Ovary (tissue), 9 donors: ENCODE results near the gene PSMD5. TPM values are rescaled to one million over a fixed set of nuclear protein-coding genes. Genes with fewer than 3 reads are reported as not detected.

Experiments used
- DNase-seq, 5 donors: peaks; one replicate each; pipeline ENCODE4 v3.0.0-alpha.2; 2019 to 2020
- H3K27ac ChIP-seq, 2 donors: fragments of 200-600 bp; one replicate each; pipeline versions ENCODE4 v1.5.1 to v1.8.0; 2019 to 2022
- H3K27me3 ChIP-seq: fragments of 200-600 bp; one replicate; pipeline ENCODE4 v1.8.0; 2022
- H3K36me3 ChIP-seq: fragments of 200-600 bp; sonication (generic); one replicate; pipeline ENCODE4 v1.5.1; 2019
- H3K4me1 ChIP-seq: one replicate; pipeline ENCODE4 v1.8.1; 2013; ENCODE audit warnings: mild to moderate bottlenecking, moderate library complexity; ENCODE audit not compliant: insufficient read depth
- H3K4me3 ChIP-seq: fragments of 200-600 bp; sonication (generic); one replicate; pipeline ENCODE4 v1.5.1; 2017
- H3K9me3 ChIP-seq, 2 donors: fragments of 200-600 bp in 1 of 2; sonication (generic) in 1 of 2; one replicate each; pipeline versions ENCODE4 v1.5.1 to v1.8.1; 2013 to 2019; ENCODE audit warnings: mild to moderate bottlenecking in 1 of 2, moderate library complexity in 1 of 2
- EP300 ChIP-seq: sonication (generic); formaldehyde crosslinking; IDR thresholded peaks from one replicate; pipeline ENCODE4 v1.6.1; 2017; ENCODE audit warnings: antibody characterized with exemption
- POLR2A ChIP-seq: fragments of 450-650 bp; IDR thresholded peaks from one replicate; pipeline ENCODE4 v1.6.1; 2017; ENCODE audit warnings: antibody characterized with exemption, mild to moderate bottlenecking, moderate library complexity
- WGBS, 3 donors: extraction: QIAGEN DNeasy Blood & Tissue Kit in 1 of 3; methylation state at CpG; one replicate each; pipeline versions ENCODE4 v1.1.5 to v1.1.7; 2013 to 2017; 5-methylcytosine and 5-hydroxymethylcytosine counted together
- intact Hi-C, 4 donors: fragments of 100-400 bp; cut with DNase I; formaldehyde crosslinking; loops; one replicate each; pipeline versions ENCODE4 v1.11.0 to v1.15.1; 2022 to 2023
- polyA plus RNA-seq, 2 donors: library from polyadenylated mRNA; stranded (reverse); fragments of 200-250 nt in 1 of 2; fragments of 350-450 nt in 1 of 2; fragmentation: Illumina TruSeq in 1 of 2; extraction: RNeasy Lipid Tissue Mini Kit (QIAGEN cat#74804) in 1 of 2; gene quantifications; one replicate each; pipeline ENCODE4 v1.2.3, GENCODE V29; 2013 to 2014
- total RNA-seq, 7 donors: library from RNA; depleted of rRNA in 2 of 7; stranded (reverse); fragments of >200 nt in 2 of 7; fragmentation: NEBNext Ultra II Directional in 3 of 7; extraction: Animal tissue kit (Norgen Biotek cat#: 25700) in 3 of 7; gene quantifications; one replicate each; pipeline versions ENCODE4 v1.1.0 to v1.2.4, GENCODE V29; 2016 to 2023
- TF ChIP-seq, protein P1 (sequence below), 3 donors: fragments of 450-650 bp in 2 of 3; fragments of 200-600 bp in 1 of 3; IDR thresholded peaks; one replicate each; pipeline versions ENCODE4 v1.5.1 to v1.8.0; 2016 to 2022; ENCODE audit warnings: antibody characterized with exemption in 3 of 3, mild to moderate bottlenecking in 1 of 3
- donor health status: DM: no; HTN: no; CAD: no; lungs with moderate emphysema.
- donor health status: DM: no; HTN: no; CAD: no.
- donor health status: Bipolar disorder and iron deficiency.
- donor health status: DM: yes; HTN: yes; CAD: no.
- donor health status: DM: no; HTN: no; CAD: no.
- donor health status: DM: yes; HTN: yes; CAD: no.

The PSMD5 gene
- total and polyA plus RNA-seq, 9 donors: 13.4 to 49.2 (median 36.9) TPM

DNA sequence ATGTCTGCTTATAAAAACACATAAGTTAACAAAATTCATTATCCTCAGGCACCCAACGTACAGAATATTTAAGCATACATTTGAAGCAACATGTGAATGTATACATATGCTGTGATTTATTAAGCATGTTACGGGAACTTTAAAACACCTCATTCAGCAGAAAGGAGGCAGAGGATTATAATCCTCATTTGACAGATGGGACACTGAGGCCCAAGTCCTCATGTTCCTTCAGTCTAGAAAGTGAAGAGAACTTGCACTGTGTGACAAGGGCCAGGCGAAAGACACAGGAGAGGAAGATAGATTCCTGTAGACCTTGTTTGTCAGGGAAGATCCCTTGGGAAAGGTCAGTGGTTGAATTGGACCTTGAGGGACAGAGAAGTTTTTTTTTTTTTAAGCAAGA is 7.6 kb upstream of the PSMD5 start:
- DNase-seq: no peak
- no peaks in the 10 kb centered on the region for H3K4me1 ChIP-seq
- no peaks in the 10 kb centered on the region for H3K27me3 ChIP-seq
- 78 to 98% (median 93%) methylated on average over 3 of the region's 3 CpGs for WGBS, 3 donors
- H3K4me3 ChIP-seq: no peak overlapping the region
- H3K36me3 ChIP-seq: no peaks in the 10 kb centered on the region
- no peak overlapping the region for H3K27ac ChIP-seq
- H3K9me3 ChIP-seq: no peaks in the 10 kb centered on the region
- intact Hi-C loops: no loop called here
- TF ChIP-seq, protein P1, sequence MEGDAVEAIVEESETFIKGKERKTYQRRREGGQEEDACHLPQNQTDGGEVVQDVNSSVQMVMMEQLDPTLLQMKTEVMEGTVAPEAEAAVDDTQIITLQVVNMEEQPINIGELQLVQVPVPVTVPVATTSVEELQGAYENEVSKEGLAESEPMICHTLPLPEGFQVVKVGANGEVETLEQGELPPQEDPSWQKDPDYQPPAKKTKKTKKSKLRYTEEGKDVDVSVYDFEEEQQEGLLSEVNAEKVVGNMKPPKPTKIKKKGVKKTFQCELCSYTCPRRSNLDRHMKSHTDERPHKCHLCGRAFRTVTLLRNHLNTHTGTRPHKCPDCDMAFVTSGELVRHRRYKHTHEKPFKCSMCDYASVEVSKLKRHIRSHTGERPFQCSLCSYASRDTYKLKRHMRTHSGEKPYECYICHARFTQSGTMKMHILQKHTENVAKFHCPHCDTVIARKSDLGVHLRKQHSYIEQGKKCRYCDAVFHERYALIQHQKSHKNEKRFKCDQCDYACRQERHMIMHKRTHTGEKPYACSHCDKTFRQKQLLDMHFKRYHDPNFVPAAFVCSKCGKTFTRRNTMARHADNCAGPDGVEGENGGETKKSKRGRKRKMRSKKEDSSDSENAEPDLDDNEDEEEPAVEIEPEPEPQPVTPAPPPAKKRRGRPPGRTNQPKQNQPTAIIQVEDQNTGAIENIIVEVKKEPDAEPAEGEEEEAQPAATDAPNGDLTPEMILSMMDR (IDR thresholded peaks at IDR 0.05): no peak
- TF ChIP-seq EP300 (no peak), POLR2A (no peak)

DNA sequence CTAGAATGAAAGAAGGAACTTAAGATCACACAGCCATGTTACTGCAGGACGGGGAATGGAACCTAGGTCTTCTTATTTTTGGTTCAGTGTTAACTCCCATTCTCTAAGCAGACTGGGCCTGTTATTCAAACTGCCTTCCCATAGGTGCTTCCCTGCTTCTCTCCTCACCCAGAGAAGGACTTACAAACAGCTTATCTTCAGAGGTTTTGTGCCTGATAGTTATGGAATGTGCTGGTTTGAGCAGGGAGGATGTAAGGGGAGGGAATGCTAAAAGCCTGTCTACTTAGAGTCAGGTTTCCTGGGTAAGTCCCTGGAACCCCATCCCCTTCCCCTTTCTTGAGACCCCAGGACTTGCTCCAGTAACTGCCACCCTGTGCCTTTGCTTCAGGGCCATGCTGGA is 4.2 kb upstream of the PSMD5 start:
- 52 to 69% (median 55%) methylated on average over 1 of the region's 1 CpG for WGBS, 3 donors

DNA sequence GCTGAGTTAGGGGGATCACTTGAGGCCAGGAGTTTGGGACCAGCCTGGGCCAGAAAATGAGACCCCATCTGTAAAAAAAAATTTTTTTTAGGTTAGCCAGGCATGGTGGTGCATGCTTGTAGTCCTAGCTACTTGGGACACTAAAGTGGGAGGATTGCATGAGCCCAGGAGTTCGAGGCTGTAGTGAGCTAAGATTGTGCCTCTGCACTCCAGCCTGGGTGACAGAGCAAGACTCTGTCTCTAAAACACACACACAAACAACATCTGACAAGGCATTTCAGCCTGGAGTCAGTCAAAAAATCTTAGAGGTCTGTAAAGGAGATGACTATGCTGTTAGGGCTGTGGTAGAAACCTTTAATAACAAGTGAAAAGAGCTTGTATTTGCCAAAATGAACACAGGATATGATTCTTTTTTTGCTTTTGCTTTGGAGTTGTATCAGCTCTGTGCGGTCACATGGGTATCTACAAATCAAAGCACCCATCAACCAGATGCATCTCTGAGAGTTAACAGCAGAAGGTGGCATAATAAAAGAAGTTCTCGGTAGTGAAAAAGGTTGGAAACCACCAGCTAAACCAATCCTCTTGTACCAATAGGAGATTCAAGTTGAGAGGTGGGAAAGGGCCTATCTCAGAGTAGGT is 3.6 kb upstream of the PSMD5 start:
- DNase-seq: no peak
- Histone ChIP-seq H3K27ac (no peak overlapping the region), H3K9me3 (no peaks in the 10 kb centered on the region), H3K4me1 (peaks cover 5% of the 10 kb centered on the region), H3K4me3 (no peak overlapping the region), H3K27me3 (no peaks in the 10 kb centered on the region), H3K36me3 (no peaks in the 10 kb centered on the region)
- 88 to 89% (median 89%) methylated on average over 3 of the region's 3 CpGs for WGBS, 3 donors
- no peak for TF ChIP-seq EP300
- TF ChIP-seq, protein P1 (IDR thresholded peaks at IDR 0.05): no peak
- TF ChIP-seq POLR2A: no peak
- intact Hi-C loops: no loop called here

More for the DNA sequence above, 4.2 kb upstream of the PSMD5 start:
- Histone ChIP-seq H3K9me3 (no peaks in the 10 kb centered on the region), H3K36me3 (no peaks in the 10 kb centered on the region), H3K27ac (no peak overlapping the region), H3K27me3 (no peaks in the 10 kb centered on the region), H3K4me3 (no peak overlapping the region), H3K4me1 (peaks cover 1% of the 10 kb centered on the region)
- intact Hi-C loops: no loop called here
- TF ChIP-seq POLR2A: no peak
- TF ChIP-seq EP300: no peak
- TF ChIP-seq, protein P1 (IDR thresholded peaks at IDR 0.05): no peak
- no peak for DNase-seq

DNA sequence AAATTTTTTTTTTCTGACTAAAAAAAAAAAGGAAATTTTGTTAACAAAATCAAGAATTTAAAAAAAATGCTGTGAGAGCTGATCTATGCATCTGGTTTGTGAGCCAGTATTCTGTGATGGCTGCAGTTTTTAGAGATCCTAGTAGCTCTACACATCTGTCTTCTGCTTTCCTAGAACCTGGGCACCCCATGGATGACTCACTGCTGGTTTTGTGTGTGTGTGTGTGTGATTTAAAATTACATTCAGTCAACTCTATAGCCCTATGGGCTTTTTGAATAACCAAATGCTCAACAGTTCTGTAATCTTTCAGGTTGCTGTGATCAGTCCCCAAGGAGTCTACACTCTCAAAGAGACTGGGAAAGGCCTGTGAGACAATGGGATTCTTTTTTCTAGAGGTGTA is 2.5 kb upstream of the PSMD5 start:
- no peaks in the 10 kb centered on the region for H3K36me3 ChIP-seq
- H3K9me3 ChIP-seq: no peaks in the 10 kb centered on the region
- no peak for DNase-seq
- H3K4me1 ChIP-seq: peaks cover 5% of the 10 kb centered on the region
- TF ChIP-seq, protein P1 (IDR thresholded peaks at IDR 0.05): no peak
- no peak for TF ChIP-seq EP300
- TF ChIP-seq POLR2A: no peak
- intact Hi-C loops: no loop called here
- H3K4me3 ChIP-seq: no peak overlapping the region
- H3K27me3 ChIP-seq: no peaks in the 10 kb centered on the region
- H3K27ac ChIP-seq: no peak overlapping the region
